GM12875 (cell line): ENCODE data around the gene PKIG.

ENCODE experiments used
- H3K4me3 ChIP-seq: one replicate; pipeline ENCODE4 v1.5.1; 2011; ENCODE audit warnings: low read depth, low read length, control low read depth
- TF ChIP-seq, protein P1 (sequence below): IDR thresholded peaks from 2 replicates; pipeline ENCODE4 v1.5.1; 2011; ENCODE audit warnings: low read depth, mild to moderate bottlenecking, control low read depth, inconsistent platforms, low read length, moderate library complexity, borderline replicate concordance; ENCODE audit not compliant: insufficient read depth

The PKIG gene

DNA sequence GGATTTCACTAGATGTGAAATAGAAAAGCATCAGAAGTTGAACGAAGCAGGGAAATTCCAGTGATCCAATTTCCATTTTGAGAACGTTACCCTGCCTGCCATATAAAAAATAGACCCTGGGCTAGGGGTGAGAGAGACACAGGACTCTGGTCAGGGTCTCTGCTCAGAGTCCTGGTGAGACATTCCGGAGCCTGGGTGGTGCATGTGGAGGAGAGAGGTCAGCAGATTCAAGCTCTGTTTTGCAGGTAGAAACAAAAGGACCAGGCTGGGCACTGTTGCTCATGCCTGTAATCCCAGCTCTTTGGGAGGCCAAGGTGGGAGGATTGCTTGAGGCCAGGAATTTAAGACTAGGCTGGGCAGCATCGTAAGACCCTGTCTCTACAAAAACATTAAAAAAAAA, 17.9 kb downstream of the PKIG start:
- H3K4me3 ChIP-seq: no peak overlapping the region
- TF ChIP-seq, protein P1, sequence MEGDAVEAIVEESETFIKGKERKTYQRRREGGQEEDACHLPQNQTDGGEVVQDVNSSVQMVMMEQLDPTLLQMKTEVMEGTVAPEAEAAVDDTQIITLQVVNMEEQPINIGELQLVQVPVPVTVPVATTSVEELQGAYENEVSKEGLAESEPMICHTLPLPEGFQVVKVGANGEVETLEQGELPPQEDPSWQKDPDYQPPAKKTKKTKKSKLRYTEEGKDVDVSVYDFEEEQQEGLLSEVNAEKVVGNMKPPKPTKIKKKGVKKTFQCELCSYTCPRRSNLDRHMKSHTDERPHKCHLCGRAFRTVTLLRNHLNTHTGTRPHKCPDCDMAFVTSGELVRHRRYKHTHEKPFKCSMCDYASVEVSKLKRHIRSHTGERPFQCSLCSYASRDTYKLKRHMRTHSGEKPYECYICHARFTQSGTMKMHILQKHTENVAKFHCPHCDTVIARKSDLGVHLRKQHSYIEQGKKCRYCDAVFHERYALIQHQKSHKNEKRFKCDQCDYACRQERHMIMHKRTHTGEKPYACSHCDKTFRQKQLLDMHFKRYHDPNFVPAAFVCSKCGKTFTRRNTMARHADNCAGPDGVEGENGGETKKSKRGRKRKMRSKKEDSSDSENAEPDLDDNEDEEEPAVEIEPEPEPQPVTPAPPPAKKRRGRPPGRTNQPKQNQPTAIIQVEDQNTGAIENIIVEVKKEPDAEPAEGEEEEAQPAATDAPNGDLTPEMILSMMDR: no peak

DNA sequence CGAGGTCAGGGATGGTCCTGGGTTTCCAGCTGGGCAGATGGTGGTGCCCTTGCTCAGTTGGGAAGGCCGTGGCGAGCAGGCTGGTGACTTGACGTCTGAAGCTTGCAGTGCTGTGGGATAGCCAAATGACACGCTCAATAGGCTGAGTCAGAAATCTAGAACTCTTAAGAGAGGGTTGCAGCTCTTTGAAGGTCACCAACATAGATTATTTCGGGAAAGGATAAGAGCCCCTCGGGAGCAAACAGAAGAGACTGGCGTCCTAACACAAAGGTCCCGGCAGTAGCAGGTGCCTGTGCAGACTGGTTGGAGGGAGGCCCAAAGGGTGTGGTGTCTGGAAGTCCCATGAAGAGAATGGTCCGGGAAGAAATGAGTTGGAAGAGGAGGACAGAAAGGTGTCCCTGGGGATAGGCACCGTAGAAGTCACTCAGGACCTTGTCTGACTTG, 18.4 kb downstream of the PKIG start:
- TF ChIP-seq, protein P1: no peak
- H3K4me3 ChIP-seq: no peak overlapping the region

DNA sequence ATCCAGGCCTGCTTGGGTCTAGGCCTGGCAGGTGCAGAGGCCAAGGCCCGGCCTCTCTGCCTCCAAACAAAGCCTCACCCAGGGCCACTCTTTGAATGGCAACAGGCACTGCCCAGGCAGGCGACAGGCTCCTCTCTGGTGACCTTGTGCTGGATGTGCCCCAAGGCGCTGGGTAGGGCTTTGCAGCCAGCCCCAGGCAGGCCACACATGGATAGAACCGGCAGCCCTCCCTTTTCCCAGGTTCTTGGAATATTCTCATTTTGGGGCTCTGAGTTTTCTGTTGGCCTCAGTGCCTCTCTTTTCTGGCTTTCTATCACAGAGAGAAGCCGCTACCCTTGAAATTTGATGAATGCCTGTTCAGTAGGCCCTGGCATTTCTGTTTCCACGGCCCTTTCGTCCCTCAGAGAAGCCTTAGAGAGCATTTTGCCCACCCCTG, 18.9 kb downstream of the PKIG start:
- H3K4me3 ChIP-seq: no peak overlapping the region
- TF ChIP-seq, protein P1: no peak

DNA sequence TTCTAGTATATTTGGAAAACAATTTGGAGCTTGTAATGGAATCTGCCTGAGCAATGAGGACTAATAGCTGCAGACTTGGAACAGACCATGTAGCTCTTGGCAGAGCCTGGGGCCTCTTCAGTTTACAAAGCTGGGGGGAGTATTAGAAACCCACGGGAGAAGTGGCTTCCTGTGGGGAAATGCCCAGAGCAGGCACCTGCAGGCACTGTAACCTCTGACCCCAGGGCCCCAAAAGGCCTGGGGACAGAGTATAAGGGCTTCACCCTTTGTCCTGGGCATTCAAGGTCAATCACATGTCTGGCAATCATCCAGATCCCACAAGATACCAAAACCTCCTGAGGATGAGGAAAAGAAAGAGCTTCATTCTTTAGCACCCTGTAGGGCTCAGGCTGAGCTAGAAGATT, 19.4 kb downstream of the PKIG start:
- no peak overlapping the region for H3K4me3 ChIP-seq
- TF ChIP-seq, protein P1: no peak

DNA sequence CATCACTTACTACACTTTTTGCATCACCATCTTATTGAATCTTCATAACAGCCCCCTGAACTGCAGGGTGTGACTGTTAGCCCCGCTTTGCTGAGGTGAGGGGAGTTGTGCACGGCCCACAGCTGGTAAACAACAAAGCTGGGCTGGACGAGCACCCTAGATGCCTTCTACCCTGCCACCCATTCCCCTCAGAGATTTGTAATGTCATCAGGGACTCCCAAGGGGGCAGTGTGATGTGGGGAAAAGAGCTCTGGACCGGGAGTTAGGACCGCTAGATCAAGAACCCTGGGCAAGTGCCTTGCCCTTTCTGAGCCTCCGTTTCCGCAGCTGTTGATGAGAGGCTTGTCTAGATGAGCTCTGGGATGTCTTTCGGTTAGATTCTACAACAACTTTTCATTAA, 20.9 kb downstream of the PKIG start:
- no peak overlapping the region for H3K4me3 ChIP-seq
- TF ChIP-seq, protein P1: no peak

DNA sequence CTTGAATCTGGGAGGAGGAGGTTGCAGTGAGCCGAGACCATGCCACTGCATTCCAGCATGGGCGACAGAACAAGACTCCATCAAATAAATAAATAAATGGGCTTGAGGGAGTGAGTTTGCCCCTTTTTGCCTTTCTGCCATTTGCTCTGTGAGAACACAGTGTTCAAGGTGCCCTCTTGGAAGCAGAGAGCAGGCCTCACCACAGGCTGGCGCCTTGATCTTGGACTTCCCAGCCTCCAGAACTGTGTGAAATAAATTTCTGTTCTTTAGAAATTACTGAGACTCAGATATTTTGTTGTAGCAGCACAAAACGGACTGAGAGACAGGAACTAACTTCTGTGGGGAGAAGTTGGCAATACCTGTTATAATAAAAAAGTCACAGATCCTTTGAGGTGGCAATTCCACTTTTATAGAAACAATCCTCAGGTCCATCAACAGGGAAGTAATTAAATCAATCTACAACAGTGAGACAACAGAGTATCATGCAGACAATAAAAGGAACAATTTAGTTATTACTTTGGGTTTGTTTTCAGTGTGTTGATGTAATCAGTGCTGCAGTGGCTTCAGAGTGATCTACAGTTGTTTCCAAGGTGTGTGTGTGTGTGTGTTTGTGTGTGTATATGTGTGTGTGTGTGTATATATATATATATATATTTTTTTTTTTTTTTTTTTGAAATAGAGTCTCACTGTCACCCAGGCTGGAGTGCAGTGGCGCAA, 24.5 kb downstream of the PKIG start:
- TF ChIP-seq, protein P1: no peak
- H3K4me3 ChIP-seq: no peak overlapping the region

DNA sequence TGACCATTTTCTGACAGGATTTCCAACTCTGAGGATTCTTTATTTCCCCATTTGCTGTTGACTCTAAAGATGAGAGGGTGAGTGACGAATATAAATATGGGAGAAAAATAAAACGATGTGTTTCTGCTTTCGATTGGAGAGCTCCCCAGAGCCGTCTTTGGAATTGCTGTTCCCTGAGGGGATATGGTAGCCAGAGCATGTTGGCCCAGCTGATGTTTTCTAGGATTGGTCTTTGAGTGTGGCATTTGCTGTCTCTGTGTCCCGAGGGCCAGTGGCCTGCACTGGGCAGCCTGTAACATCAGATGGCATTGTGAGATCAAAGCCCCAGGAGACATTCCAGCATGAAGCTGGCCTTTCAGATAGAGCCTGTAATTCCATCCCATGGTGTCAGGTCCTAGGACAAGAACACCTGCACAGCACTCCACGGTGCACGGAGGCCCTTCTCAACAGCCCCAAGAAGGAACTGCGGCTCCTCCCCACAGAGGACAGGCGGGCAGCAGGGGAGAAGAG, 26.7 kb downstream of the PKIG start:
- TF ChIP-seq, protein P1: no peak

More for the DNA sequence above, 26.7 kb downstream of the PKIG start:
- H3K4me3 ChIP-seq: no peak overlapping the region
